Neutrophil (primary cell): ENCODE measurements around the gene HMGA1.

Experiments
- H3K27ac ChIP-seq: fragments of 200-600 bp; sonication (generic); 2 replicates; pipeline ENCODE4 v1.5.1; 2016; ENCODE audit warnings: mild to moderate bottlenecking, moderate library complexity
- H3K27me3 ChIP-seq: fragments of 200-600 bp; sonication (generic); 2 replicates; pipeline ENCODE4 v1.6.0; 2016; ENCODE audit warnings: mild to moderate bottlenecking
- H3K36me3 ChIP-seq: fragments of 200-600 bp; sonication (generic); 2 replicates; pipeline ENCODE4 v1.5.1; 2017
- H3K4me1 ChIP-seq, 2 experiments: fragments of 200-600 bp in 1 of 2; sonication (generic) in 1 of 2; 1 replicate in 1 of 2; 2 replicates in 1 of 2; pipeline versions ENCODE4 v1.5.1 to v1.6.1; 2013 to 2016; ENCODE audit warnings: low read depth in 1 of 2, low read length in 1 of 2, mild to moderate bottlenecking in 1 of 2, moderate library complexity in 1 of 2; ENCODE audit not compliant: control insufficient read depth in 1 of 2, insufficient read depth in 1 of 2
- H3K4me3 ChIP-seq, 2 experiments: fragments of 200-600 bp in 1 of 2; sonication (generic) in 1 of 2; 1 replicate in 1 of 2; 2 replicates in 1 of 2; pipeline ENCODE4 v1.5.1; 2013 to 2016; ENCODE audit warnings: low read depth in 1 of 2, low read length in 1 of 2, mild to moderate bottlenecking in 1 of 2, moderate library complexity in 1 of 2
- H3K9me3 ChIP-seq: fragments of 200-600 bp; sonication (generic); 2 replicates; pipeline ENCODE4 v1.5.1; 2016
- TF ChIP-seq, protein P1 (sequence below): fragments of 200-600 bp; sonication (generic); IDR thresholded peaks from 2 replicates; pipeline ENCODE4 v1.5.1; 2016; ENCODE audit warnings: antibody characterized with exemption

The HMGA1 gene

DNA sequence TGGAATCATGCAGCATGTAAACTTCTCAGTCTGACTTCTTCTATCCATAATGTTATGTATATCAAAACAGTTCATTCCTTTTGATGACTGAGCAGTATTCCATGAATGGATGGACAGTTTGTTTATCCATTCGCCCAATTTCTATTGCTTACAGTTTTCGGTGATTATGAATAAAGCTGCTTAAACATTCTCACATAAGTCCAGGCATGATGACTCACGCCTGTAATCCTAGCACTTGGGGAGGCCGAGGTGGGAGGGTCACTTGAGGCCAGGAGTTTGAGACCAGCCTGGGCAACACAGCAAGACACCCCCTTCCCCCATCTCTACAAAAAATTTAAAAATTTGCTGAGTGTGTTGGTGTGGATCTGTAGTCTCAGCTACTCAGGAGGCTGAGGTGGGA is 22.9 kb upstream of the HMGA1 start:
- Histone ChIP-seq H3K4me1 (no peaks in the 10 kb centered on the region), H3K36me3 (no peaks in the 10 kb centered on the region), H3K27ac (no peak overlapping the region), H3K4me3 (no peak overlapping the region), H3K9me3 (no peaks in the 10 kb centered on the region), H3K27me3 (no peaks in the 10 kb centered on the region)
- TF ChIP-seq, protein P1, sequence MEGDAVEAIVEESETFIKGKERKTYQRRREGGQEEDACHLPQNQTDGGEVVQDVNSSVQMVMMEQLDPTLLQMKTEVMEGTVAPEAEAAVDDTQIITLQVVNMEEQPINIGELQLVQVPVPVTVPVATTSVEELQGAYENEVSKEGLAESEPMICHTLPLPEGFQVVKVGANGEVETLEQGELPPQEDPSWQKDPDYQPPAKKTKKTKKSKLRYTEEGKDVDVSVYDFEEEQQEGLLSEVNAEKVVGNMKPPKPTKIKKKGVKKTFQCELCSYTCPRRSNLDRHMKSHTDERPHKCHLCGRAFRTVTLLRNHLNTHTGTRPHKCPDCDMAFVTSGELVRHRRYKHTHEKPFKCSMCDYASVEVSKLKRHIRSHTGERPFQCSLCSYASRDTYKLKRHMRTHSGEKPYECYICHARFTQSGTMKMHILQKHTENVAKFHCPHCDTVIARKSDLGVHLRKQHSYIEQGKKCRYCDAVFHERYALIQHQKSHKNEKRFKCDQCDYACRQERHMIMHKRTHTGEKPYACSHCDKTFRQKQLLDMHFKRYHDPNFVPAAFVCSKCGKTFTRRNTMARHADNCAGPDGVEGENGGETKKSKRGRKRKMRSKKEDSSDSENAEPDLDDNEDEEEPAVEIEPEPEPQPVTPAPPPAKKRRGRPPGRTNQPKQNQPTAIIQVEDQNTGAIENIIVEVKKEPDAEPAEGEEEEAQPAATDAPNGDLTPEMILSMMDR, result no peak

DNA sequence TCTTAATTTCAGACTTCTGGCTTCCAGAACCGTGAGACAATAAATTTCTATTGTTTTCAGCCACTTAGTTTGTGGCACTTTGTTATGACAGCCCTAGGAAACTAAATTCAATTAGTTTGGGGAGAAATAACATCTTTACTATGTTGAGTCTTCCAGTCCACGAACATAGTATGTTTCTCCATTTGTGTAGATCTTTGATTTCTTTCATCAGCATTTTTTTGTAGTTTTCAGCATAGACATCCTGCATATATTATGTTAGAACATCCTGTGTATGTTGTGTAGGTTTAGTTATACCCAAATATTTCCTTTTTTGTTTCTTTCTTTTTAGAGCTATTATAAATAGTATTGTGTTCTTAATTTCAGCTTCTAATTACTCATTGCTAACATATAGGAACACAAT is 18.0 kb upstream of the HMGA1 start:
- Histone ChIP-seq H3K36me3 (no peaks in the 10 kb centered on the region), H3K27me3 (no peaks in the 10 kb centered on the region), H3K4me1 (peaks cover 0 to 6% of the 10 kb centered on the region in 2 experiments), H3K27ac (no peak overlapping the region), H3K4me3 (no peak overlapping the region), H3K9me3 (no peaks in the 10 kb centered on the region)
- TF ChIP-seq, protein P1, result no peak

DNA sequence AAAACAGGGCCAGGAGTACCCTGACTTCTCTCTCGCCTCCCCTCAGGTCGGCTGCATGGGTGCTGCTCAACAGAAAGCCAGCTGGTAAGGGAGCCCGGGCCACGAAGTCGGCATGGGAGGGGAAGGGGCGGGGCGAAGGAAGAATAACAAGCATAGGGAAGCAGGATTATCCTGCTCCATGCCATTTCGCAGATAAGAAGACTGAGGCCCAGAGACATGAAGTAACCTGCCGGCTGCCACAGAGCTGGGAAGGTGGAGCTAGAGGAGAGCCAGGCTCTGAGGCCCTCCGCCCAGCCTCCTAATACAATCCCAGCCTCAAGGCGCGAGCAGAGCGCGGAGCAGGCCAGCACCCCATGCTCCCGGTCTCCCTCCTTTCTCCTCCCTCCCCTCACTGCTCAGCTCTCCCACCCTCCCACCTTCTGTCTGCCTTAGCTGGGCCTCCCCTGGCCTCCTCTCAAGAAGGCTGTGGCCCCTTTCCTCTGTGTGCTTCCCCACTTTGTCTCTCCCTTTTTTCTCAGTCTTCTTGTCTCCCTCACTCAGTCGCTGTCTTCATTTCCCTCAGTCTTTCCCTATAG is 13.2 kb upstream of the HMGA1 start:
- TF ChIP-seq, protein P1, result no peak
- peaks cover 11 to 21% of the 10 kb centered on the region in 2 experiments for H3K4me1 ChIP-seq
- no peak overlapping the region for H3K4me3 ChIP-seq
- no peaks in the 10 kb centered on the region for H3K36me3 ChIP-seq
- no peaks in the 10 kb centered on the region for H3K9me3 ChIP-seq
- H3K27me3 ChIP-seq, result no peaks in the 10 kb centered on the region
- peak overlapping the region; percentile 96 for H3K27ac ChIP-seq

DNA sequence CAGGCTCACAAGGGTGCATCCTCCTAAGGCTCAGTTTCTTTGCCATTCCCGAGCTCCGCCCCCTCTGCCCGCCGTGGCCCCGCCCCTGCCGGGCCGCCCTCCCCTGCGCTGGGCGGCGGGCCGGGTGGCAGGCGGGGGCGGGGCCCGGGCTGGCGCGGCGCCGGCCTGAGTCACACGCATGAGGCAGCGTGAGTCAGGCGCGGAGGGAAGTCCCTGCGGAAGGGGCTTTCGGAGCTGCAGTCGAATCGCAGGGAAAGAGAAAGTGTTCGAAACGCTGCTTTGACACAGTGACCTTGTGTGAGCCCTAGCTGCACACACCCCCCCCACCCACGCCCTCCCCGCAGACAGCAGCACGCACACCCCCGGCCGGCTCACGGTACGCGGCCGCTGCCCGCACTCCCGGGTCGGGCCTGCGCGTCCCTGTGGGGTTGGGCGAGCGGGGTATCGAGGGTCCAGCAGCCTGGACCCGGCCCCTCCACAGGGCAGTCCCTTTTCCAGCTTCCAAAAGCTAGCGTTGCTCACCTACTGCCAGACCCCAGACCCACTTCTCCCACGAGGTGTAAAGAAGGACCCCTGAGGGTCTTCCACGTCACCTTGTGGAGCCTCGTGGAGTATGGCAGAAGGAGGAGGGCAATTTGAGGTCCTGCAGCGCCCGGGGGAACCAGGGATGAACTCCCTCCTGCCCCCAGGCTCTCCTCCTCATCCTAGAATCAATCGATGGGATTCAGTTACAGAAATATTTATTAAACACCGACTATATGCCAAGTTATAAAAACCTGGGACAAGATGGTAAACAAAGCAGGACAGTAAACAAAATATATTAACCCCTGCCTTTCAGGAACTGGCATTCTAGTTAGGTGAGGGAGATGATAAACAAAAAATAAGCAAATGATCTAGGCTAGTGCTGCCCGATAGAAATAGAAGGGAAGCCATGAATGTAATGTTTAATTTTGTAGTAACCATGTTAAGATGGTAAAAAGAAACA is 12.4 kb upstream of the HMGA1 start:
- Histone ChIP-seq H3K4me3 (peak overlapping the region; percentile 63 to 78), H3K4me1 (peaks cover 11 to 21% of the 10 kb centered on the region in 2 experiments), H3K27me3 (no peaks in the 10 kb centered on the region), H3K27ac (peak overlapping the region; percentile 96), H3K9me3 (no peaks in the 10 kb centered on the region), H3K36me3 (no peaks in the 10 kb centered on the region)
- TF ChIP-seq, protein P1, result peak; percentile 16

DNA sequence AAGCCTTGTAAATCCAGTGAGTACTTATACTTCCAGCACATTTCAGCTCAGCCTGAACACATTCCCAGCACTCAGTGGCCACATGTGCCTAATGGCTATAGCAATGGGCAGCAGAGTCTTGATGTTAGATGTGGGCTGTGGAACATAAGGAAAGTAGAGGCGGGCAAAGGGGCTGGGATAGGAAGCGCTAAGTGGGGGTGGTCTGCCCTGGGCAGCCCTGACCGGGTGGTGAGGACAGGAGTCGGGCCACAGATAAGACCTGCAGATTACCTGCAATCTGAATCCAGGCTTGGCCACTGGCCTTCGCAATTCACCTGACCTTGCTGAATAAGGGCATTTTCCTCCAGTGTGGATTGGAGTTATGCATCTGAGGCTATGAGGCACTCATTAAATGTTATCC is 11.1 kb upstream of the HMGA1 start:
- Histone ChIP-seq H3K36me3 (no peaks in the 10 kb centered on the region), H3K9me3 (no peaks in the 10 kb centered on the region), H3K27ac (no peak overlapping the region), H3K27me3 (no peaks in the 10 kb centered on the region), H3K4me1 (peaks cover 11 to 21% of the 10 kb centered on the region in 2 experiments), H3K4me3 (no peak overlapping the region)
- TF ChIP-seq, protein P1, result no peak
